H1 (cell line): ENCODE results near the gene DGUOK.

Experiments
- EZH2 ChIP-seq: fragments of 200-600 bp; sonication (generic); IDR thresholded peaks from 2 replicates; pipeline ENCODE4 v1.7.1; 2012; ENCODE audit warnings: low read depth, mild to moderate bottlenecking, moderate library complexity, low read length, inconsistent platforms; ENCODE audit not compliant: severe bottlenecking
- HDAC2 ChIP-seq, 2 experiments: fragments of 300-600 bp in 1 of 2; sonication (generic) in 1 of 2; IDR thresholded peaks; 2 replicates each; pipeline ENCODE4 v1.6.1; 2011 to 2012; ENCODE audit warnings: low read depth in 2 of 2, low read length in 2 of 2, mild to moderate bottlenecking in 2 of 2, moderate library complexity in 2 of 2, borderline replicate concordance in 1 of 2, inconsistent platforms in 1 of 2
- NRF1 ChIP-seq: IDR thresholded peaks from 2 replicates; pipeline ENCODE4 v1.6.1; 2011; ENCODE audit warnings: mild to moderate bottlenecking, low read depth, low read length, improper control_type of control experiment
- POLR2A ChIP-seq, 2 experiments: IDR thresholded peaks; 1 replicate in 1 of 2; 2 replicates in 1 of 2; pipeline ENCODE4 v1.6.1; 2011; ENCODE audit warnings: low read depth in 2 of 2, low read length in 2 of 2, mild to moderate bottlenecking in 2 of 2; ENCODE audit errors: control extremely low read depth in 1 of 2
- RFX5 ChIP-seq: IDR thresholded peaks from 2 replicates; pipeline ENCODE4 v1.6.1; 2011; ENCODE audit warnings: low read depth, low read length, improper control_type of control experiment, borderline replicate concordance
- TF ChIP-seq, protein P1 (sequence below), 3 experiments: IDR thresholded peaks; 1 replicate in 2 of 3; 2 replicates in 1 of 3; pipeline versions ENCODE4 v1.5.1 to v1.6.1; 2011; ENCODE audit warnings: low read length in 3 of 3, mild to moderate bottlenecking in 3 of 3, inconsistent platforms in 2 of 3, low read depth in 1 of 3, moderate library complexity in 1 of 3; ENCODE audit not compliant: insufficient read depth in 1 of 3; ENCODE audit errors: control extremely low read depth in 1 of 3
- TF ChIP-seq, protein P2 (sequence below): IDR thresholded peaks from 2 replicates; pipeline ENCODE4 v1.6.1; 2012; ENCODE audit warnings: inconsistent platforms

DNA sequence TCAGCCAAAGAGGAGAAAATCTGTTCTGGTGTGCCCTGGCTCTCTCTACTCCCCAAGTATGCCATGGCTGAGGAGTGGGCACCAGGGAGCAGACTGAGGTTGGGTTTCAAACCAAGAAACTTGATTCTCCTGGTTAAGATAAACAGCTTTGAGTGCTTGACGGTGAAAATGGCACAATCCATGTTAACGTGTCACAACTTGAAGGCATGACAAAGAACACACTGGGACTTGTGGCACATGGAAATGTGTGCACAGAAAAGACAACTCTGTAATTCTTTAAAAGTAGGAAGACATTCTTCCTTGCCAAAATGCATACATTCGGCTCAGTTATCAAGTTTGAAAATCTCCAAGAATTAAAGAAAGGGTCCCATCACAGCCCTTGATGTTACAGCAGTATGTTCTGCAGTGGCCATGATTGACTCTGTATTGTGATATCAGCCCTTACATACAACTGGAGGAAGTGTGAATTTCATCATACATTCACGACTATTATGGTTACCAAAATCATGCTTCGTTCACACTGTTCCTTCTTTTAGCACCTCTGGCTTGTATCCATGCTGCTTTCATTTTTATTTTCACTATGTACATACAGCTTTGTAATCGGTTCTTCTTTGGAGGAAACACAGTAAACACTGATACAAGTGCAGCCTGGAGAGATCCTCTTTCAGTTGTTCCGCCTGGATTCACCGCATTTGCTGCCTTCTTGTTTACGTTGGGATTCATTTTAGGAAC is 49.4 kb upstream of the DGUOK start:
- TF ChIP-seq POLR2A (IDR thresholded peaks at IDR 0.05; ENCODE audit: control extremely low read depth in 1 of 2, low read depth in 2 of 2, low read length in 2 of 2) (no peak), NRF1 (no peak), RFX5 (no peak), EZH2 (no peak), HDAC2 (IDR thresholded peaks at IDR 0.05; ENCODE audit: borderline replicate concordance in 1 of 2, low read depth in 2 of 2, low read length in 2 of 2) (no peak)
- TF ChIP-seq, protein P1, sequence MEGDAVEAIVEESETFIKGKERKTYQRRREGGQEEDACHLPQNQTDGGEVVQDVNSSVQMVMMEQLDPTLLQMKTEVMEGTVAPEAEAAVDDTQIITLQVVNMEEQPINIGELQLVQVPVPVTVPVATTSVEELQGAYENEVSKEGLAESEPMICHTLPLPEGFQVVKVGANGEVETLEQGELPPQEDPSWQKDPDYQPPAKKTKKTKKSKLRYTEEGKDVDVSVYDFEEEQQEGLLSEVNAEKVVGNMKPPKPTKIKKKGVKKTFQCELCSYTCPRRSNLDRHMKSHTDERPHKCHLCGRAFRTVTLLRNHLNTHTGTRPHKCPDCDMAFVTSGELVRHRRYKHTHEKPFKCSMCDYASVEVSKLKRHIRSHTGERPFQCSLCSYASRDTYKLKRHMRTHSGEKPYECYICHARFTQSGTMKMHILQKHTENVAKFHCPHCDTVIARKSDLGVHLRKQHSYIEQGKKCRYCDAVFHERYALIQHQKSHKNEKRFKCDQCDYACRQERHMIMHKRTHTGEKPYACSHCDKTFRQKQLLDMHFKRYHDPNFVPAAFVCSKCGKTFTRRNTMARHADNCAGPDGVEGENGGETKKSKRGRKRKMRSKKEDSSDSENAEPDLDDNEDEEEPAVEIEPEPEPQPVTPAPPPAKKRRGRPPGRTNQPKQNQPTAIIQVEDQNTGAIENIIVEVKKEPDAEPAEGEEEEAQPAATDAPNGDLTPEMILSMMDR (IDR thresholded peaks at IDR 0.05; ENCODE audit: control extremely low read depth in 1 of 3, insufficient read depth in 1 of 3, low read depth in 1 of 3, low read length in 3 of 3), result no peak
- TF ChIP-seq, protein P2, sequence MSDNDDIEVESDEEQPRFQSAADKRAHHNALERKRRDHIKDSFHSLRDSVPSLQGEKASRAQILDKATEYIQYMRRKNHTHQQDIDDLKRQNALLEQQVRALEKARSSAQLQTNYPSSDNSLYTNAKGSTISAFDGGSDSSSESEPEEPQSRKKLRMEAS, result no peak
